H1 (cell line): ENCODE measurements around the gene POLR2L. TPM values are rescaled to one million over a fixed set of nuclear protein-coding genes. Genes with fewer than 3 reads are reported as not detected.

Experiments used
- CHD1 ChIP-seq: IDR thresholded peaks from 2 replicates; pipeline ENCODE4 v1.6.1; 2012; ENCODE audit warnings: low read depth, low read length, improper control_type of control experiment
- GTF2F1 ChIP-seq: IDR thresholded peaks from 2 replicates; pipeline ENCODE4 v1.6.1; 2012; ENCODE audit warnings: low read depth, low read length, improper control_type of control experiment, borderline replicate concordance
- POU5F1 ChIP-seq: IDR thresholded peaks from 2 replicates; pipeline ENCODE4 v1.6.1; 2011; ENCODE audit warnings: low read depth, mild to moderate bottlenecking, low read length, moderate library complexity
- SUZ12 ChIP-seq: fragments of 200-600 bp; sonication (generic); IDR thresholded peaks from 2 replicates; pipeline ENCODE4 v1.6.1; 2012; ENCODE audit warnings: mild to moderate bottlenecking, inconsistent platforms, low read length, moderate library complexity, mixed read lengths
- TCF12 ChIP-seq: IDR thresholded peaks from 2 replicates; pipeline ENCODE4 v1.6.1; 2011; ENCODE audit warnings: low read depth, mild to moderate bottlenecking, low read length
- polyA plus RNA-seq, 7 experiments: library from polyadenylated mRNA; depleted of rRNA in 3 of 7; stranded (reverse) in 5 of 7; unstranded in 2 of 7; fragments of >200 nt in 5 of 7; fragments of 200-250 nt in 2 of 7; gene quantifications; 1 replicate in 5 of 7; 2 replicates in 1 of 7; 4 replicates in 1 of 7; pipeline versions ENCODE4 v1.2.1 to v1.2.3, GENCODE V29; 2011 to 2013; ENCODE audit warnings: missing spikeins in 2 of 7, mixed read lengths in 2 of 7
- total RNA-seq: library from RNA; stranded (reverse); fragmentation: NEBNext Ultra II Directional; extraction: Animal tissue kit (Norgen Biotek cat#: 25700); gene quantifications from 2 replicates; pipeline ENCODE4 v1.2.1, GENCODE V29; 2021
- TF ChIP-seq, protein P1 (sequence below): fragments of 300-600 bp; sonication (generic); IDR thresholded peaks from 2 replicates; pipeline ENCODE4 v1.7.1; 2012; ENCODE audit warnings: low read length, moderate library complexity, mild to moderate bottlenecking, inconsistent platforms; ENCODE audit not compliant: insufficient replicate concordance

The POLR2L gene
- total and polyA plus RNA-seq, 2 of the 8 experiments (the other 6 are each of a cell fraction or from before 2014, with no cell fraction given): 140 to 151 TPM

DNA sequence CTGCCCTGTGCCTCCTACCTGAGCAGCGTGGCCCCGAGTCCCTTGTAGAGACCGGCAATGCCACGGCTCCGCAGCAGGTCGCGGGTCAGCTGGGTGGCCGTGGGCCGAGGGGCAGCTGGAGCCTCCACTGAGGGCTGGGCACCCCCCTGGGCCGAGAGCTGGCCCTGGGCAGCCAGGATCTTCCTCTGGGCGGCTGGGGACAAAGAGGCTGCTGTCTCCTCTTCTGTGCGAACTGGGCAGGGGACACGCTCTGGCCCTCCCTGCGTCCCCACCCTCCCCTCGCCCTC lies 49.9 kb downstream of the POLR2L start (continued):
- TF ChIP-seq, protein P1, sequence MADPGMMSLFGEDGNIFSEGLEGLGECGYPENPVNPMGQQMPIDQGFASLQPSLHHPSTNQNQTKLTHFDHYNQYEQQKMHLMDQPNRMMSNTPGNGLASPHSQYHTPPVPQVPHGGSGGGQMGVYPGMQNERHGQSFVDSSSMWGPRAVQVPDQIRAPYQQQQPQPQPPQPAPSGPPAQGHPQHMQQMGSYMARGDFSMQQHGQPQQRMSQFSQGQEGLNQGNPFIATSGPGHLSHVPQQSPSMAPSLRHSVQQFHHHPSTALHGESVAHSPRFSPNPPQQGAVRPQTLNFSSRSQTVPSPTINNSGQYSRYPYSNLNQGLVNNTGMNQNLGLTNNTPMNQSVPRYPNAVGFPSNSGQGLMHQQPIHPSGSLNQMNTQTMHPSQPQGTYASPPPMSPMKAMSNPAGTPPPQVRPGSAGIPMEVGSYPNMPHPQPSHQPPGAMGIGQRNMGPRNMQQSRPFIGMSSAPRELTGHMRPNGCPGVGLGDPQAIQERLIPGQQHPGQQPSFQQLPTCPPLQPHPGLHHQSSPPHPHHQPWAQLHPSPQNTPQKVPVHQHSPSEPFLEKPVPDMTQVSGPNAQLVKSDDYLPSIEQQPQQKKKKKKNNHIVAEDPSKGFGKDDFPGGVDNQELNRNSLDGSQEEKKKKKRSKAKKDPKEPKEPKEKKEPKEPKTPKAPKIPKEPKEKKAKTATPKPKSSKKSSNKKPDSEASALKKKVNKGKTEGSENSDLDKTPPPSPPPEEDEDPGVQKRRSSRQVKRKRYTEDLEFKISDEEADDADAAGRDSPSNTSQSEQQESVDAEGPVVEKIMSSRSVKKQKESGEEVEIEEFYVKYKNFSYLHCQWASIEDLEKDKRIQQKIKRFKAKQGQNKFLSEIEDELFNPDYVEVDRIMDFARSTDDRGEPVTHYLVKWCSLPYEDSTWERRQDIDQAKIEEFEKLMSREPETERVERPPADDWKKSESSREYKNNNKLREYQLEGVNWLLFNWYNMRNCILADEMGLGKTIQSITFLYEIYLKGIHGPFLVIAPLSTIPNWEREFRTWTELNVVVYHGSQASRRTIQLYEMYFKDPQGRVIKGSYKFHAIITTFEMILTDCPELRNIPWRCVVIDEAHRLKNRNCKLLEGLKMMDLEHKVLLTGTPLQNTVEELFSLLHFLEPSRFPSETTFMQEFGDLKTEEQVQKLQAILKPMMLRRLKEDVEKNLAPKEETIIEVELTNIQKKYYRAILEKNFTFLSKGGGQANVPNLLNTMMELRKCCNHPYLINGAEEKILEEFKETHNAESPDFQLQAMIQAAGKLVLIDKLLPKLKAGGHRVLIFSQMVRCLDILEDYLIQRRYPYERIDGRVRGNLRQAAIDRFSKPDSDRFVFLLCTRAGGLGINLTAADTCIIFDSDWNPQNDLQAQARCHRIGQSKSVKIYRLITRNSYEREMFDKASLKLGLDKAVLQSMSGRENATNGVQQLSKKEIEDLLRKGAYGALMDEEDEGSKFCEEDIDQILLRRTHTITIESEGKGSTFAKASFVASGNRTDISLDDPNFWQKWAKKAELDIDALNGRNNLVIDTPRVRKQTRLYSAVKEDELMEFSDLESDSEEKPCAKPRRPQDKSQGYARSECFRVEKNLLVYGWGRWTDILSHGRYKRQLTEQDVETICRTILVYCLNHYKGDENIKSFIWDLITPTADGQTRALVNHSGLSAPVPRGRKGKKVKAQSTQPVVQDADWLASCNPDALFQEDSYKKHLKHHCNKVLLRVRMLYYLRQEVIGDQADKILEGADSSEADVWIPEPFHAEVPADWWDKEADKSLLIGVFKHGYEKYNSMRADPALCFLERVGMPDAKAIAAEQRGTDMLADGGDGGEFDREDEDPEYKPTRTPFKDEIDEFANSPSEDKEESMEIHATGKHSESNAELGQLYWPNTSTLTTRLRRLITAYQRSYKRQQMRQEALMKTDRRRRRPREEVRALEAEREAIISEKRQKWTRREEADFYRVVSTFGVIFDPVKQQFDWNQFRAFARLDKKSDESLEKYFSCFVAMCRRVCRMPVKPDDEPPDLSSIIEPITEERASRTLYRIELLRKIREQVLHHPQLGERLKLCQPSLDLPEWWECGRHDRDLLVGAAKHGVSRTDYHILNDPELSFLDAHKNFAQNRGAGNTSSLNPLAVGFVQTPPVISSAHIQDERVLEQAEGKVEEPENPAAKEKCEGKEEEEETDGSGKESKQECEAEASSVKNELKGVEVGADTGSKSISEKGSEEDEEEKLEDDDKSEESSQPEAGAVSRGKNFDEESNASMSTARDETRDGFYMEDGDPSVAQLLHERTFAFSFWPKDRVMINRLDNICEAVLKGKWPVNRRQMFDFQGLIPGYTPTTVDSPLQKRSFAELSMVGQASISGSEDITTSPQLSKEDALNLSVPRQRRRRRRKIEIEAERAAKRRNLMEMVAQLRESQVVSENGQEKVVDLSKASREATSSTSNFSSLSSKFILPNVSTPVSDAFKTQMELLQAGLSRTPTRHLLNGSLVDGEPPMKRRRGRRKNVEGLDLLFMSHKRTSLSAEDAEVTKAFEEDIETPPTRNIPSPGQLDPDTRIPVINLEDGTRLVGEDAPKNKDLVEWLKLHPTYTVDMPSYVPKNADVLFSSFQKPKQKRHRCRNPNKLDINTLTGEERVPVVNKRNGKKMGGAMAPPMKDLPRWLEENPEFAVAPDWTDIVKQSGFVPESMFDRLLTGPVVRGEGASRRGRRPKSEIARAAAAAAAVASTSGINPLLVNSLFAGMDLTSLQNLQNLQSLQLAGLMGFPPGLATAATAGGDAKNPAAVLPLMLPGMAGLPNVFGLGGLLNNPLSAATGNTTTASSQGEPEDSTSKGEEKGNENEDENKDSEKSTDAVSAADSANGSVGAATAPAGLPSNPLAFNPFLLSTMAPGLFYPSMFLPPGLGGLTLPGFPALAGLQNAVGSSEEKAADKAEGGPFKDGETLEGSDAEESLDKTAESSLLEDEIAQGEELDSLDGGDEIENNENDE: no peak
- TF ChIP-seq GTF2F1: no peak
- TF ChIP-seq TCF12: no peak
- TF ChIP-seq SUZ12: no peak
- TF ChIP-seq CHD1: no peak
- TF ChIP-seq POU5F1: no peak
